ENCODE data around the gene DAPK2.

The DAPK2 gene

GRCh38 chr15:63915209-63915872, 130.9 kb downstream of the DAPK2 start:
- TF ChIP-seq JUND (IDR thresholded peaks at IDR 0.05; ENCODE audit: low read depth): no peak
- no peak for DNase-seq (ENCODE audit: low read depth in 1 of 2, low spot score in 1 of 2)
- in situ Hi-C loops (cut with HindIII; ENCODE audit: low pct_unique_long_range_greater_than_20kb, low sequenced_read_pairs): no loop called here

- no peak for TF ChIP-seq JUND (IDR thresholded peaks at IDR 0.05; ENCODE audit: low read depth)
- no peak for DNase-seq (ENCODE audit: low read depth in 1 of 2, low spot score in 1 of 2)
Measured at GRCh38 chr15:63913786-63914315, 132.4 kb downstream of the DAPK2 start.

GRCh38 chr15:63913336-63913735, 132.9 kb downstream of the DAPK2 start:
- TF ChIP-seq JUND (IDR thresholded peaks at IDR 0.05; ENCODE audit: low read depth): no peak
- no peak for DNase-seq (ENCODE audit: low read depth in 1 of 2, low spot score in 1 of 2)
- in situ Hi-C loops (cut with HindIII; ENCODE audit: low pct_unique_long_range_greater_than_20kb, low sequenced_read_pairs): no loop called here

More at GRCh38 chr15:63913786-63914315, 132.4 kb downstream of the DAPK2 start:
- in situ Hi-C loops (cut with HindIII; ENCODE audit: low pct_unique_long_range_greater_than_20kb, low sequenced_read_pairs): no loop called here

- in situ Hi-C loops (cut with HindIII; ENCODE audit: low pct_unique_long_range_greater_than_20kb, low sequenced_read_pairs): no loop called here
Measured at GRCh38 chr15:63912061-63912615, 134.1 kb downstream of the DAPK2 start.

GRCh38 chr15:63911160-63911559, 135.1 kb downstream of the DAPK2 start:
- DNase-seq (ENCODE audit: low read depth in 1 of 2, low spot score in 1 of 2): no peak
- in situ Hi-C loops (cut with HindIII; ENCODE audit: low pct_unique_long_range_greater_than_20kb, low sequenced_read_pairs): no loop called here
- no peak for TF ChIP-seq JUND (IDR thresholded peaks at IDR 0.05; ENCODE audit: low read depth)

More at GRCh38 chr15:63912061-63912615, 134.1 kb downstream of the DAPK2 start:
- no peak for TF ChIP-seq JUND (IDR thresholded peaks at IDR 0.05; ENCODE audit: low read depth)
- DNase-seq (ENCODE audit: low read depth in 1 of 2, low spot score in 1 of 2): no peak

GRCh38 chr15:63909819-63910437, 136.4 kb downstream of the DAPK2 start:
- in situ Hi-C loops (cut with HindIII; ENCODE audit: low pct_unique_long_range_greater_than_20kb, low sequenced_read_pairs): no loop called here
- TF ChIP-seq JUND (IDR thresholded peaks at IDR 0.05; ENCODE audit: low read depth): no peak
- DNase-seq (ENCODE audit: low read depth in 1 of 2, low spot score in 1 of 2): no peak

GRCh38 chr15:63908991-63909390, 137.3 kb downstream of the DAPK2 start:
- in situ Hi-C loops (cut with HindIII; ENCODE audit: low pct_unique_long_range_greater_than_20kb, low sequenced_read_pairs): no loop called here
- DNase-seq (ENCODE audit: low read depth in 1 of 2, low spot score in 1 of 2): no peak
- no peak for TF ChIP-seq JUND (IDR thresholded peaks at IDR 0.05; ENCODE audit: low read depth)

- no peak for TF ChIP-seq JUND (IDR thresholded peaks at IDR 0.05; ENCODE audit: low read depth)
- no peak for DNase-seq (ENCODE audit: low read depth in 1 of 2, low spot score in 1 of 2)
- in situ Hi-C loops (cut with HindIII; ENCODE audit: low pct_unique_long_range_greater_than_20kb, low sequenced_read_pairs): no loop called here
Measured at GRCh38 chr15:63908281-63908680, 138.0 kb downstream of the DAPK2 start.

- in situ Hi-C loops (cut with HindIII; ENCODE audit: low pct_unique_long_range_greater_than_20kb, low sequenced_read_pairs): no loop called here
- no peak for TF ChIP-seq JUND (IDR thresholded peaks at IDR 0.05; ENCODE audit: low read depth)
- DNase-seq (ENCODE audit: low read depth in 1 of 2, low spot score in 1 of 2): no peak
Measured at GRCh38 chr15:63907521-63907920, 138.8 kb downstream of the DAPK2 start.

- no peak for DNase-seq (ENCODE audit: low read depth in 1 of 2, low spot score in 1 of 2)
- TF ChIP-seq JUND (IDR thresholded peaks at IDR 0.05; ENCODE audit: low read depth): no peak
- in situ Hi-C loops (cut with HindIII; ENCODE audit: low pct_unique_long_range_greater_than_20kb, low sequenced_read_pairs): no loop called here
Measured at GRCh38 chr15:63906266-63906584, 140.1 kb downstream of the DAPK2 start.

GRCh38 chr15:63905558-63906265, 140.6 kb downstream of the DAPK2 start:
- in situ Hi-C loops (cut with HindIII; ENCODE audit: low pct_unique_long_range_greater_than_20kb, low sequenced_read_pairs): no loop called here
- DNase-seq (ENCODE audit: low read depth in 1 of 2, low spot score in 1 of 2): no peak
- no peak for TF ChIP-seq JUND (IDR thresholded peaks at IDR 0.05; ENCODE audit: low read depth)

GRCh38 chr15:63905131-63905530, 141.2 kb downstream of the DAPK2 start:
- no peak for DNase-seq (ENCODE audit: low read depth in 1 of 2, low spot score in 1 of 2)
- in situ Hi-C loops (cut with HindIII; ENCODE audit: low pct_unique_long_range_greater_than_20kb, low sequenced_read_pairs): no loop called here
- TF ChIP-seq JUND (IDR thresholded peaks at IDR 0.05; ENCODE audit: low read depth): no peak

- DNase-seq (ENCODE audit: low read depth in 1 of 2, low spot score in 1 of 2): no peak
- in situ Hi-C loops (cut with HindIII; ENCODE audit: low pct_unique_long_range_greater_than_20kb, low sequenced_read_pairs): no loop called here
- TF ChIP-seq JUND (IDR thresholded peaks at IDR 0.05; ENCODE audit: low read depth): no peak
Measured at GRCh38 chr15:63904042-63904441, 142.2 kb downstream of the DAPK2 start.

Data from T47D (cell line).